HG02943 (cell line): ENCODE data around the gene THSD7A.
"Not testable (repeated sequence)": the region's sequence is repeated elsewhere in the genome, so short reads cannot be mapped to it uniquely, and the experiment has no call there.

Experiments used
- ATAC-seq: cut with Tn5 transposase; IDR thresholded peaks from one replicate; pipeline ENCODE4 v1.9.1; 2021; ENCODE audit warnings: mild to moderate bottlenecking, low read depth, moderate library complexity; ENCODE audit not compliant: unreplicated experiment

Gene THSD7A

DNA sequence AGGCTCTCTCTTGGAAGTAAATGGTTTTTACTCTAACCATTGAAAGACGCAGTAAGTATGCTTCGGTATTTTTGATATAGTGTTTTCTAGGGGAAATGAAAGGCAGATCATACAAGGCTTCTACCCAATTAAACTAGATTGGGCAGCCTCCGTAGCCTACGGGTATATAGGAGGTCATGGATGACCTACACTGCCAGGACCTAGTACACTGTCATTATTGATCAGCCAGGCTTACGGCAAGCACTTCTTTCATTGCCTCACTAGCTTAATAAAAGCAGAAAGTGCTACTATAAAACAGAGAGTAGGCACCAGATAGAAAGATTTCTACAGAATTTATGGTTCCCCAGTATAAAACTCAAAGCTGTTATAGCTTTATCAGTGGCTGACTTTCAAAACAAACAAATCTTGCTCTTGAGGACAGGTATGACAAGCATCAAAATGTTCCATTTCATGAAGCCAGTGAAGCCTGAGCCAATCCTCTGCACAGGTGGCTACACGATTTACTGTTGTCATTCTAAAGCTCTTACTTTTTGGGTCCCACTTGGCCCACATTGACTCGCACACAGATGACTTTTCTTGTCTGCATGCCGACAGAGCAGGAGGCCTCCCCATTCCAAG lies 358.1 kb downstream of the THSD7A start:
- no peak for ATAC-seq

DNA sequence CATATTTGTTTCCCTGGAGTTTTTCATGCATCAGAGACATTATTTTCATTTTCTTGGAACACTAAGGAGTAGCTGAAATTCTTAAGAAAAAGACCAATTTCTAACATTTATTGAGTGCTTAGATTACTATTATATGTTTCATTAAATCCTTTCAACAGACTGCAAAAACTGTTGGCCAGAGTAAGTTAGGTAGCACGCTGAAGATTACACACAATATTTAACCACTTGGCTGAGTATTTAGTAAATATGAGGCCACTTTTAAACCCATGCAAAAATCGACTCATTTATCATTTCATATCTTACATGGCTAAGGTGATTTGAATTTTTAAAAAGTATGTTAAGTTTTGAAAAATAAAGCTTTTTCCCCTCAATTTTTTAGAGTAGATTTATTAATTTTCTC lies 358.8 kb downstream of the THSD7A start:
- ATAC-seq, result no peak

DNA sequence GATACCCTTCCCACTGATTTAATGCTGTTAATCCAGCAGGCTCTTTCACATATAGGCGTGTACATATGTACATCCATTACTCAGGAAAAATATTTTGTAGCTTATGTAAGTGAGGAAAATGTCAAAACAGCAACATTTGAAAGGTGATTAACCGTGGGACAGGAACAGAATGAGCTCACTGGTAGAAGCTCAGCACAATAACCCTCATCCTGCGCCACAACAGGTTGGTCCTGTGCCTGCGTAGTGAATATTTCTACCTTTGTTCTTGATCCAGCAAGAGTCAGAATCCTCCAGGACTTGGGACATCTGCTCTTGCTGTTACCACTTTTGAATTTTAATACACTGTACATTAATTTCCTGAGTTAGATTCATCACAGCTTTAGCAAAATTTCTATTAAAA lies 359.4 kb downstream of the THSD7A start:
- no peak for ATAC-seq

DNA sequence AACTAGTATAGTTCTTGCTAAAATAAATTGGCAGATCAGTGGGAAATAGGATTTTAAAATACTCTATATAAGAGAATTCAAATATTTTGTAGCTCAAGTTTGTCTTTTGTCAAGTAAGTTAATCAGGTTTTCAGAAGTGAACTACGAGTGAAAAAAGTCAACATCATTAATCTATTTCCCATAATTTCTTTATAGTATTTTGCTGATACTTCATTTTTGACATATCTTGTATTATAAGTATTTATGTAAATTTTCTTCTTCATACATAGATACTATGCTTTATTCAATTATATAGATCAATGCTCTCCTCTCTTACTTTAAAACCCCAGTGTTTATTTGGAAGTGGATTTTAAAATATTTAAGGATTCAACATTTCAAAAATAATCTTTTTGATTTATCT lies 360.7 kb downstream of the THSD7A start:
- ATAC-seq, result no peak

DNA sequence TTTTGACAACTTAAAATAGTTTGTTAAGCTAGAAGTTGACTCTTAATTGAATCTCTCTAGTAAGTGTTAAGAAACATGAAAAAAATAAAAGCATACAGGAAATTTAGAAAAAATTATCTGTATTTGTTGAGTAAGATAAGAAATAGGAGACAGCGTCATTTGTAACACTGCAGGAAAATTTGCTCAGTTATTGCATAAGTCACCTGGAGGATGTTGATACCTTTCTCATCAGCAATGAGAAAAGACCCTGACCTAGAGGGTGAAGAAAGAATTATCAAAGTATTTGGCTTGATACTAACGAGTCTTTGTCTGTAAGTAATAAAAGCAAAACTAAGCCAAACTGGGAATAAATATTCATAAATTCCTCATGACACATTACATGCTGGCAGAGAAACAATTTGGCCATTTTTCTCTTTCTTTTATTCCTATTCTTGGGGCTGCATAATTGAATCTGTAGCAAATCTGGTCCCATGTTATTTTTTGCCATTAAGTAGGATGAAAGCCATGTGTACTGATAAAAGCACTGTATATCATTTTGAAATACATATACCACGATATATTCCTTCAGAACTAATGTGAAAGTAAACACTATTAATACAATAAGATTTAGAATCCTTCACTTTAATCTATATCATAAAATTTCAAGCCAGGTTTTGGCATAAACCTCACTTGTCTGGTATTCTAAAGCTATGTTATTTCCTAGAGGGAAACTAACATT lies 362.8 kb downstream of the THSD7A start:
- ATAC-seq, result no peak

DNA sequence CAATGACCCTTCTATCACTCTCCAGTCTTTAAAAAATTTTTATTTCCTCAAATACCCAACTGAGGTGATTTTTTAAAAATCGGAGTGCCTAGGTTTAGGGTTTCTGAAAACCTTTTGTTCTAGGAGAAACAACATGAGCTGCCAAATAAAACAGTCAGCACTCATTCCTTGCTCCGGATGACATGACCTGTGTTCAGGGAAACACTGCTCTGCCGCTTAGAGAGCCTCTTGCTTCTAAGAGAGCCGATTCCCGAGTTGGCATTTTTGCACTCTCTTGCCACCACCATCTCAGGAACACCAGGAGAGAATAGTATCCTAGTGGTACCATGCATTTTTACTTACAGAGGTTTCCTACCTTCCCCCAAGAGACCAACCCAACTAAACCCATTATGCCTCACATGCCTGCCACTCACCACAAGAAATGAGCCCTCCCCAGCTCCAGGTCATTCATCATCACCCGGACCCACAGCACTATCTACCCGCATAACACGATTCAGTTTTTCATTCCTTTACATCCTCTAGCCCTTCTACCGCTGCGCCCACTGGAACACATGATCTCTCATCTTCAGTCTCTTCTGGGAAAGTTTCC lies 365.4 kb downstream of the THSD7A start:
- ATAC-seq, result no peak

DNA sequence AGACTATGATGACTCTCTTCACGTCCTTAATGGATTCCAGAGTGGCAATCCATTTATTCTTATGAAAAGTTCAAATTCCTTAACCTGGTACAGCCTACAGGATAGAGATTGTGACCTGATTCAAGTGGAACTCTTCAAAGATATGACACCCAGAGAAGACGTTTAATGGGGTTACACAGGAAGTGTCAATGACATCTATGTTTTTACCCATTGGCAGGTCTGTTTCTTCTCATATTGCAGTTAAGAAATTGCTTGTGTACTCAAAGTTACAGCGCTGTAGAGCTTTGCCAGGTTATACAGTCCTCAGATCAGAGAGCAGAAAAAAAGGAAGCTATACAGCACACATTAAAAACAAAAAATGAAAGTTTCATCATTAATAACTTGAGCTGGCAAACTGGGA lies 367.4 kb downstream of the THSD7A start:
- ATAC-seq, result no peak

DNA sequence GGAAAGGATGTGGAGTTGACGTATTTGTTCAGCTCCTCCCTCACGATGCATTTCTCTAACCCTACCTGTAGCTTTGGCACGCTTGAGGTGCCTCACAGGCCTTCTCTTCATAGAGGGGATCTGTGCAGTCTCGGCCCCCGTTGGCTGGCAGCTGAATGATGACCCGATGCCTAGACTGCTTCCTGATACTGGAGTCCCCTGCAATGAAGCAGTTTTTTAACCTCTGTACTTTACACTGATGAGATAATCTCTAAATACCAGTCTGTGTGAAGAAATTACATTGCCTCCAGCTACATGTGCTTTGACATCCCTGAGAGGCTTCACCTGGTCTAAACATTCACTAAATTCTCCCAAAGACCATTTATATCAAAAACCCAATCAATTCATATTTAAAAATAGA lies 370.1 kb downstream of the THSD7A start:
- no peak for ATAC-seq

DNA sequence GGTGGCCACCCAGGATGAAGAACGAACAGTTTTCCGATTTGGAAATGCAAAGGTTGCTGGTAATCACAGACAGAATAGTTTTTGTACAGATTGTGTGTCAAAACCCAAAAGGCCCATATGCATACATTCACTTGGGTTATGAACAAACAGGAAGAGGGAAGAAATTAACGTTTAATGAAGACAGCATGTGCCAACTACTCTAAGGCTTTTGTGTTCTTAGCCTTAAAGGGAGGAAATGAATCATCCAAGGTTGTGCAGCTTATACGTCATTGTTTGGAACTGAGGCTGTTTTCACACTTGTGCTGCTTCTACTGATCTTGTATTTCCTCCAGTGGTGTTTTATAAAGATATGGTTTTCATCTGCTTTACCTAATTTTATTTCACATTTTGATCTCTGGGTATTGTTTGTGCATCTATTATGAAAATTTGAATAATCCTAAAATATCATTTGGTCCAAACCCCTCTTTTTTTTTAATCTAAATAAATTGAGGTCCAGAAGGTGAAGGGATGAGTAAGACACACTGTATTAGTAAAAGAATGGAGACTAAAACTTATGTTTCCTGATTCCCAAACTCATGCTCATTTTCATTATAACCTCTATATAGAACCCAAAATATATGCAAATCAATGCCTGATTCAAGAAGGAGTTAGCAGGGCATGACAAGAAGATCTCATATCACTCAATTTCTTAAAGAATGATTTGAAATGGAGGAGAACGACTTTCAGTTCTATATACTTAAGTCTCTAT lies 373.1 kb downstream of the THSD7A start:
- ATAC-seq, result no peak

DNA sequence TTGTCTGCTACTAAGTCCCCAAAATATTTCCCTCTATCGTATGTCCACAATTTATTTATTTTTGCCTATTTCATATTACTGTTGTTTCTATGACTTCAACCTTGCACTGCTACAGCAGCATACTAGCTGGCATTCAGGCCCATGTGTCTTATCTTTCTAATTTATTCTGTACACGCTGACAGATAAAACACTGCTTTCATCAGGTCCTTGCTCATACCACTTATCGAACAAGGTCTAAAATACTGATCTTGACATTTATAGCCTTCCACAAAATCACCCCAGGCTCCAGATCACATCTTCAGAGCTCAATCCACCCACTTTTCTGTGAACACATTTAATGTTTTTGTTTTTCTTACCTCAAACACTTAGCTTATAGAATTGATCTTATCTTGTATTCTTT lies 374.6 kb downstream of the THSD7A start:
- ATAC-seq, result no peak

DNA sequence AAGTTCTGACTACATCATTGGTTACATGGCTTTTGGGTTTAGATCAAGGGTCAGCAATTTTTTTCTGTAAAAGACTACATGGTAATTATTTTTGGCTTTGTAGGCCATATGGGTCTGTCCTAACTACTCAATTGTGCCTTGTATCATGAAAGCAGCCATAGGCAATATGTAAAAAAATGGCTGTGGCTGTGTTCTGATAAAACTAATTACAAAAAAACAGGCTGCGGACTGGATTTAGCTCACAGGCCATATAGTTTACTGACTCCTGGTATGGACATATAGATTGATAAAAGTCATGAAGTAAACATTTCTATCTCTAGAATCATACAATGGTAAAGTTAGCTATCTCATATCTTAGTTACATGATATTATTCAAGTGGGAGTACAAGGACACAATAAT lies 375.4 kb downstream of the THSD7A start:
- no peak for ATAC-seq

DNA sequence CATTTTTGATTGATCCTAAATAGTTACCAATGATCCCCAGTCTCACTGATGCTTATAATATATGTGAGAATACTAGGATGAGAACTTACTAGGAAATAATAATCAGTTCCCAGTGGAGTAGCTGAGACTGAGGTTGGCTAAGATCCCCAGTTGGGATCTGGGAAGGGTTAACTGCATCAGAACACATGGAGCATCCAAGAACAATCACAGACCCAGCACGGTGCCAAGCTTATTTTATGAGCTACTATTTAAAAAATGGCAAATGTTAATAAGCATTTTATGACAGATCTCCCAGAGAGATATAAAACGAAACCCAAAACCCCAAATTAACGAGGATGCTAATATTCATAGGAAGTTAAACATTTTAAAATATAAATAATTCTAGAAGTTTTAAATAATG lies 379.5 kb downstream of the THSD7A start:
- ATAC-seq, result no peak

DNA sequence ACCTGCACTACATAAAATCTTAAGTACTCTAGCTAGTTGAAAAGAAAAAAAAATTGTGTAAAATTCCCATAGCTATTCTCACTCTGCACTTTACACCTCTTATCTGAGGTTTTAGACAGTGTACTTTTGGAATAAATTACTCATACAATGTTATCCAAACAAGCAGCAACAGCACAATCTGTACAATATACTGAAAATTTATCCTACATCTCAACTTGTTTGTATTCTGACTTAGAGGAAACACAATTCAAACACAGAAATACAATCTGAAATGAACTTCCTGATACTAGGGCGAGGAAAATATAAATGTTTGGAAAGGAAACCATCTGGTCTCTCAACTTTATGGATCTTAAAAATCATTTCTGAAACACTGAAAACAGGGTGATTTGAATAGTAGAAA lies 381.7 kb downstream of the THSD7A start:
- ATAC-seq, result no peak

DNA sequence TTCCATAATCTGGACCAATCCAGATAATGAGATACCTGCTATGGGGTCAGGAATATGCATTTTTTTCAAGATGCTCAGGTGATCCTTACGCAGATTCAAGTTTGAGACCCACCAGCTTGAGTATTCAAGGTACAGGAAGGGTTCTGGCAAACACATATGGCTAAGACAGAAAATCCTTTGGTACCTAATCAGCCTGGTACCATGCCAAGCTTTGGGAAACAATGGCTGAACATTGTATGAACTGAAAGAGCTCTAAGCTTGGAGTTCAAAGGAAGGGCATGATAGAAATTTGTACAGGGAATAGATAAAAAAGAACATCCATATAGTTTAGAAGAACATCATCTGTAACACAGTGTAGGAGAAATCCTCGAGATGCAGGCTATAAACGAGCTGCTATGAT lies 382.7 kb downstream of the THSD7A start:
- no peak for ATAC-seq

DNA sequence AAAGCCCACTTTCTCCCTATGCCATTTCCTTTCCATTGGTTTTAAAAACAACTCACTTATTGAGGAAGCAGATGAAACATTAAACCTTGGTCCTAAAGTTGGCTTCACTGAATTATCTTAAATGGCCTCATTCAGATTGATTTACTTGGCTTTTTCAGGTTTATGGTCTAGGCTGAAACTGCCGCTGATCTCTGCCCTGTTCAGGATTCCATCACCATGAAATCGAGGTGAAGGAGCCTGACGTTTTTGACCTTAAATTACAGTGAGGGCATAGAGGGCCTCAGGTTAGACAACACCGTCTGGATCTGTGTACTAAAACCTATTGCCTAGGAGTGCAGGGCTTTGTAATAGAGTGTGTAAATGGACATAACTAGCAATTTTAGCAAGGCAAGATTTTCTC lies 383.7 kb downstream of the THSD7A start:
- ATAC-seq, result no peak

DNA sequence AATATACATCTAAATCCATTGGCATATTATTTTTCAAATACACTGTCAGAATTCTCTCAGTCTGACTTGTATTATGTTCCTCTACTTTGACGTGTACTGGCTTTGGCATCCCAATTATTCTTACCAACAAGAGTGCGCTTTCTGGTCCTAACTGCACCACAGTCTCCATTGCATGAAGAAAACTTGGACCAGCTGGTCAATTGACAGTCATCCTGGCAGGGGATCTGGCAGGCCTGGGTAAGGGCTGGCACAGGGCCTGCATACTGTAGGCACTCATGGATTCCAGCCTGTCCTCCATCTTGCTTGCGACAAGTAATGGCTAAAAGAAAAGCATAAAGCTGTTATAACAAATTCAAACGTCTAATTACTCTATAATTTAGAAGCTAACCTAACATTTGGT lies 384.9 kb downstream of the THSD7A start:
- ATAC-seq, result no peak

DNA sequence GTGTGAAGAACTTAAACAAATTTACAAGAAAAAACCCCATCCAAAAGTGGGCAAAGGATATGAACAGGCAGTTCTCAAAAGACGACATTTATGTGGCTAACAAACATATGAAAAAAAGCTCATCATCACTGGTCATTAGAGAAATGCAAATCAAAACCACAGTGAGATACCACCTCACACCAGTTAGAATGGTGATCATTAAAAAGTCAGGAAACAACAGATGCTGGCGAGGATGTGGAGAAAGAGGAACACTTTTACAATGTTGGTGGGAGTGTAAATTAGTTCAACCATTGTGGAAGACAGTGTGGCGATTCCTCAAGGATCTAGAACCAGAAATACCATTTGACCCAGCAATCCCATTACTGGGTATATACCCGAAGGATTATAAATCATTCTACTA lies 388.1 kb downstream of the THSD7A start:
- not testable (repeated sequence) for ATAC-seq

DNA sequence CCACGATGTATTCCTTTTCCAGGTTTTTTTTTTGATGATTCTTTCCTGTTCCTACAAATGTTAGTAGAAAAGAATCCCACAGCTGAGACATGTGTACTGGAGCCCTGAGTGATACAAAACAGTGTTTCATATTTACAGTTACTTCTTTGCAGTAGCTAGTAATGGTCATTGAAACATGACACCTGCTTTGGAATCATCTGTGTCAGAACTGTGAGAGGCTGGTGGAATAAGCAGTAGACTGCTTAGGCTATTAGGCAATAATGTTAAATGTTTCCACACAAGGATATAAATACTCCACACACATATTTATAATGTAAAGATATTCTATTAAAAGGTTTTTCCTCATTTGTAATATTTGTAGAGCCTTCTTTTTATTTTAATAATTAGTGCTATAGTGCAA lies 394.0 kb downstream of the THSD7A start:
- ATAC-seq, result no peak

DNA sequence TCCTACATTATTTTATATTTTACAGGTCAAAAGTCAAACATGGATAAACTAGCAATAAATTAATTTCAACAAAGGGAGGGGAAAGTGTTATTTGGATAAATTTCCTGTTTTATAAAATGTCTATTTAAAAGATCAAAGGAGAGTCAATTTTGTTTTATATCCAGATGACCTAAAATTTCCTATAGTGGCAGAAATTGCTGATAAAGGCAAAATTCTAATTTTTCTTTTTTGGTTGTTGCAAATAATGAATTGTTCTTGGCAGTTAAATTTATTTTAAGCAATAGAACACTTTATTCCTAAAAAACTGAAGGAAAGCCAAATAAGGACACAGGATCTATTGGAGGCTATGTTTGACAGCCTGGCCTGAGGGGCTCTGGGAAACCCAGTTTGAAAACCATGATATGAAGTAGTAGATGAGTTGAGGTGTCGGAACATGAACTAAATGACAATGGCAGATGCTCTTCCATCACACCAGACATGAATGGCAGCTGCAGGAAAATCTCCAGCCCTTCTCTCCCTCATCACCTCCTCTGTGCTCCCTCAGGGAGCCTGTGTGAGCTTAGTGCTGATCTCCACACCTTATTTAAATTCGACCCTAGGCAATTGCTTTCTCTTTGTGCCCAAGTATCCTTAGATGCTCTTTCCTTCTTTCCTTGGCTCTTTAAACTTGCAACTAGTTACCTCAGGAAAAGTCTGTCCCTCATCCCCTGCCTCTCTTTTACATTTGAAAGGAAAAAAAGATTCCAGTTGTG lies 395.0 kb downstream of the THSD7A start:
- ATAC-seq, result no peak

DNA sequence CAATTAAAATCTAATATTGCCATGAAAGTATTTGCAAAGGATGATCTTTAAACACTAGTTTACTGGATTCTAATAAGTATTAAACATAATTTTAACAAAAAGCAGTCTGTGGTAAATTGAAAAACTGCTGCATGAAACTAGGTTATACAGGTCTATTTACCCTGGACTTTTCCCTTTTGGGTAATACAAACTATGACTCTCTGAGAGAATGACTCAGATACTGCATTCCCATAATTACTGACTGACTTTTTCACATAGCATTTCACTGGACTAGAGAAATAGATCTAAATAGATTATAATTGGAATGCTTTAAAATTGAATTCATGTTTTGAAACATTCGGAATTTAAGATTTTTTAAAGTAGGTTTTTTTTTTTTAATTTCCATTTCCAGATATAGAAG lies 395.7 kb downstream of the THSD7A start:
- ATAC-seq, result no peak

DNA sequence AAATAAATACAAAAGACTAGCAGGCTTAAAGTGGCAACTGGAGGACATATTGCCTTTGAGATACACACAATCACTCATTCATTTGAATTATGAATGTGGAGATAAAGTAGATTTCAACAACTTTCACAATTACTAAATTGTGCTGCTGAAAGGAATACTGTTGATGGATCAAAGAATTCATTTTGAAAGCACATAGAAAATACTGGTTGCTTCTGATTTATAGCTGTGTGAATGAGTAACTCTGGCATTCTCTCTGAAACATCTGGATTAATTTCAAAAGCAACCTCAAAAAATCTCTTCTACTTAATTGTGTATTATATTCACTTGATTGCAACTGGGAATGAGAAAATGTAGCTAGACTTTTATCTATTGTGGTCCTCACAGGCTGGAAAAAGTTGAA lies 397.6 kb downstream of the THSD7A start:
- ATAC-seq, result no peak
